NT2/D1 (cell line): ENCODE measurements around the gene TTC34.
"Not testable (repeated sequence)": the region's sequence is repeated elsewhere in the genome, so short reads cannot be mapped to it uniquely, and the experiment has no call there.

Source experiments
- SUZ12 ChIP-seq: IDR thresholded peaks from 2 replicates; pipeline ENCODE4 v1.6.1; 2011; ENCODE audit not compliant: insufficient read length, insufficient read depth; ENCODE audit errors: extremely low read depth
- YY1 ChIP-seq: IDR thresholded peaks from 2 replicates; pipeline ENCODE4 v1.6.1; 2011; ENCODE audit not compliant: insufficient read length, insufficient read depth
- ZNF274 ChIP-seq: IDR thresholded peaks from 2 replicates; pipeline ENCODE4 v1.6.1; 2011; ENCODE audit warnings: mild to moderate bottlenecking, low read depth, low read length

DNA sequence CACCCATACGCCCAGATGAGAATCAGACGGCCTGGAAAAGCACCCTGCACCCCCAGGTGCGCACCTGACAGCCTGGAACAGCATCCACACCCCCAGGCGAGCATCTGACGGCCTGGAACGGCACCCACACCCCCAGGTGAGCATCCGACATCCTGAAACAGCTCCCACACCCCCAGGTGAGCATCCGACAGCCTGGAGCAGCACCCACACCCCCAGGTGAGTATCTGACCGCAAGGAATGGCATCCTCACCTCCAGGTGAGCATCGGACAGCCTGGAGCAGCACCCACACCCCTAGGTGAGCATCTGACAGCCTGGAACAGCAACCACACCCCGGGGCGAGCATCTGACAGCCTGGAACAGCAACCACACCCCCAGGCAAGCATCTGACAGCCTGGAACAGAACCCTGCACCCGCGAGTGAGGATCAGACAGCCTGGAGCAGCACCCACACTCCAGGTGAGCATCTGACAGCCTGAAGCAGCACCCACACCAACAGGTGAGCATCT lies 147.0 kb downstream of the TTC34 start:
- not testable (repeated sequence) for TF ChIP-seq YY1, ZNF274
- peak; percentile 81 for TF ChIP-seq SUZ12
